ENCODE data around the gene DLG1.

The DLG1 gene

DNA sequence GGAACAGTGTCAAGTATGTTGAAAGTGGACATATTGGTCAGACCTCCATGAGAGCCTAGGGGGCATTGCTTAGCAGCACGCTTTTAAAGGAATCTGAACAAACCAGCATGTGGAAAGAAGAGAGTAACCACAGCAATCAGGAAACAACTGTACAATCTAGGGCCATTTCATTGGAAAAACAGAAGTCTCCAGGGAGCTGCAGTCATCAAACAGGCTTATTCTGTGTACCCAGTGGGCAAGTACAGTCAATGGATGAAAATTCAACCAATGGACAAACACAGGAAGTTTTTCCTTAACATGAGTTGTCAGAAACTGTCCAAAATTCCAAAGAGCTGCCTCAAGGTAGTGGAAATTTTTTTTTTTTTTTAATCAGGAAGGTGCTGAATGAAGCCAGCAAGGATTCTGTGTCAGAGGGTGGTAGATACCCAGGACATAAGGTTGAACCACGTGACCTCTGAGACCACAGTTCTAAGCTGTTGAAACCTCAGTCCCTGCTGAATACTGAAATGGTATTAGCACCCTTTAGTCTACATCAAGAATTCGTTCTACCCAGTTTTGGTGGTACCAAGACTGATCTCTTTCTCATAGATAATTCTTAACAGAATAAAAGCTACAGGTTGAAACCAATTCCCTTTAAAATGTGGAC lies 4.4 kb upstream of the DLG1 start:
- Histone ChIP-seq H4K20me1 (ENCODE audit: insufficient read depth, low read length) (no peaks in the 10 kb centered on the region), H3K79me2 (ENCODE audit: low read length) (no peaks in the 10 kb centered on the region), H3K9me2 (replicated peaks; ENCODE audit: insufficient read depth, low read length) (no peaks in the 10 kb centered on the region), H3K27me3 (replicated peaks; ENCODE audit: insufficient read depth, low read length) (peaks cover 14% of the 10 kb centered on the region), H3K36me3 (replicated peaks; ENCODE audit: insufficient read depth, low read length) (no peaks in the 10 kb centered on the region), H3K4me2 (ENCODE audit: low read depth, low read length) (no peak overlapping the region), H3K4me1 (ENCODE audit: low read length) (0 out of 2 replicates have a peak, but pooled peaks cover 5% of the 10 kb centered on the region), H3F3A (ENCODE audit: insufficient read depth, low read length) (no peaks in the 10 kb centered on the region), H2AFZ (ENCODE audit: low read length) (no peak overlapping the region), H3K9me3 (replicated peaks; ENCODE audit: insufficient read depth, low read length) (no peaks in the 10 kb centered on the region), H3K9ac (ENCODE audit: low read length) (no peak overlapping the region), H3K27ac (ENCODE audit: low read length) (no peak overlapping the region), H3K4me3 (ENCODE audit: low read length) (no peak overlapping the region)
- TF ChIP-seq, protein P1, sequence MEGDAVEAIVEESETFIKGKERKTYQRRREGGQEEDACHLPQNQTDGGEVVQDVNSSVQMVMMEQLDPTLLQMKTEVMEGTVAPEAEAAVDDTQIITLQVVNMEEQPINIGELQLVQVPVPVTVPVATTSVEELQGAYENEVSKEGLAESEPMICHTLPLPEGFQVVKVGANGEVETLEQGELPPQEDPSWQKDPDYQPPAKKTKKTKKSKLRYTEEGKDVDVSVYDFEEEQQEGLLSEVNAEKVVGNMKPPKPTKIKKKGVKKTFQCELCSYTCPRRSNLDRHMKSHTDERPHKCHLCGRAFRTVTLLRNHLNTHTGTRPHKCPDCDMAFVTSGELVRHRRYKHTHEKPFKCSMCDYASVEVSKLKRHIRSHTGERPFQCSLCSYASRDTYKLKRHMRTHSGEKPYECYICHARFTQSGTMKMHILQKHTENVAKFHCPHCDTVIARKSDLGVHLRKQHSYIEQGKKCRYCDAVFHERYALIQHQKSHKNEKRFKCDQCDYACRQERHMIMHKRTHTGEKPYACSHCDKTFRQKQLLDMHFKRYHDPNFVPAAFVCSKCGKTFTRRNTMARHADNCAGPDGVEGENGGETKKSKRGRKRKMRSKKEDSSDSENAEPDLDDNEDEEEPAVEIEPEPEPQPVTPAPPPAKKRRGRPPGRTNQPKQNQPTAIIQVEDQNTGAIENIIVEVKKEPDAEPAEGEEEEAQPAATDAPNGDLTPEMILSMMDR (IDR thresholded peaks at IDR 0.05; ENCODE audit: low read length): no peak
- TF ChIP-seq EZH2 (optimal IDR thresholded peaks at IDR 0.05; ENCODE audit: low read depth, low read length): no peak
- no peak for TF ChIP-seq EZH2phosphoT487 (IDR thresholded peaks at IDR 0.05; ENCODE audit: low read length)
- no peak for DNase-seq

- Histone ChIP-seq H3K4me1 (ENCODE audit: low read length) (0 out of 2 replicates have a peak, but pooled peaks cover 5% of the 10 kb centered on the region), H3K27ac (ENCODE audit: low read length) (no peak overlapping the region), H3K9ac (ENCODE audit: low read length) (no peak overlapping the region), H4K20me1 (ENCODE audit: insufficient read depth, low read length) (no peaks in the 10 kb centered on the region), H3K27me3 (replicated peaks; ENCODE audit: insufficient read depth, low read length) (peaks cover 14% of the 10 kb centered on the region), H3F3A (ENCODE audit: insufficient read depth, low read length) (peaks cover 4% of the 10 kb centered on the region; the same call in 1 of the 2 replicates), H3K9me2 (replicated peaks; ENCODE audit: insufficient read depth, low read length) (no peaks in the 10 kb centered on the region), H3K9me3 (replicated peaks; ENCODE audit: insufficient read depth, low read length) (no peaks in the 10 kb centered on the region), H3K79me2 (ENCODE audit: low read length) (peaks cover 5% of the 10 kb centered on the region), H3K4me3 (ENCODE audit: low read length) (no peak overlapping the region), H3K36me3 (replicated peaks; ENCODE audit: insufficient read depth, low read length) (no peaks in the 10 kb centered on the region), H2AFZ (ENCODE audit: low read length) (no peak overlapping the region), H3K4me2 (ENCODE audit: low read depth, low read length) (no peak overlapping the region)
- no peak for TF ChIP-seq EZH2 (optimal IDR thresholded peaks at IDR 0.05; ENCODE audit: low read depth, low read length)
- TF ChIP-seq EZH2phosphoT487 (IDR thresholded peaks at IDR 0.05; ENCODE audit: low read length): no peak
- TF ChIP-seq, protein P1 (IDR thresholded peaks at IDR 0.05; ENCODE audit: low read length): no peak
- no peak for DNase-seq
Observed at GRCh38 chr3:197302033-197302432, 3.6 kb upstream of the DLG1 start.

DNA sequence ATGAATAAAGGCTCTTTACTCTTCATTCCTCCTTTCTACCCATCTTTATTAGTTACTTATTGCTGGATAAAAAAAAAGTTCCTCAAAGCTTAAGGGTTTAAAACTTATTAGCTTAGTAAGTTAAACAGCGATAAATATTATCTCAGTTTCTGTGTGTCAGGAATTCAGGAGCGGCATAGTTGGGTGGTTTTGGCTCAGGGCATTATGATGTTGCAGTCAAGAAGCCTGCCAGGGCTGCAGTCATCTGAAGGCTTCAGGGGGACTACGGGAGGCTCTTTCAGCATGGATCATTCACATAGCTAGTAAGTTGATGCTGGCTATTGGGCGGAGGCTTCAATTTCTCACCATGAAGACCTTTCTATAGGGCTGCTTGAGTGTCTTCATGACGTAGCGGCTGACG lies 1.9 kb upstream of the DLG1 start:
- Histone ChIP-seq H3K4me3 (ENCODE audit: low read length) (no peak overlapping the region), H3K79me2 (ENCODE audit: low read length) (peaks cover 15% of the 10 kb centered on the region), H2AFZ (ENCODE audit: low read length) (no peak overlapping the region), H3K27me3 (replicated peaks; ENCODE audit: insufficient read depth, low read length) (peaks cover 14% of the 10 kb centered on the region), H3K4me2 (ENCODE audit: low read depth, low read length) (no peak overlapping the region), H3F3A (ENCODE audit: insufficient read depth, low read length) (peaks cover 20% of the 10 kb centered on the region), H3K9me3 (replicated peaks; ENCODE audit: insufficient read depth, low read length) (no peaks in the 10 kb centered on the region), H3K9ac (ENCODE audit: low read length) (no peak overlapping the region), H3K9me2 (replicated peaks; ENCODE audit: insufficient read depth, low read length) (no peaks in the 10 kb centered on the region), H3K4me1 (ENCODE audit: low read length) (peaks cover 20% of the 10 kb centered on the region), H3K36me3 (replicated peaks; ENCODE audit: insufficient read depth, low read length) (no peaks in the 10 kb centered on the region; the same call in 1 of the 2 replicates), H4K20me1 (ENCODE audit: insufficient read depth, low read length) (no peaks in the 10 kb centered on the region), H3K27ac (ENCODE audit: low read length) (no peak overlapping the region)
- no peak for TF ChIP-seq EZH2phosphoT487 (IDR thresholded peaks at IDR 0.05; ENCODE audit: low read length)
- TF ChIP-seq, protein P1 (IDR thresholded peaks at IDR 0.05; ENCODE audit: low read length): no peak
- TF ChIP-seq EZH2 (optimal IDR thresholded peaks at IDR 0.05; ENCODE audit: low read depth, low read length): no peak
- no peak for DNase-seq

Data from MM.1S (cell line).